ENCODE data around the gene TTLL11.

TTLL11 gene

GRCh38 chr9:121844098-121844497 lies 249.0 kb downstream of the TTLL11 start:
- DNase-seq = no peak

GRCh38 chr9:121842612-121842978 lies 250.5 kb downstream of the TTLL11 start:
- DNase-seq = no peak

- DNase-seq = no peak
Observed at GRCh38 chr9:121841771-121842611, 251.1 kb downstream of the TTLL11 start.

- DNase-seq = no peak
Observed at GRCh38 chr9:121840838-121841760, 252.0 kb downstream of the TTLL11 start.

- DNase-seq = no peak
Observed at GRCh38 chr9:121839726-121840500, 253.2 kb downstream of the TTLL11 start.

GRCh38 chr9:121838746-121839669 lies 254.1 kb downstream of the TTLL11 start:
- no peak for DNase-seq

GRCh38 chr9:121837113-121837961 lies 255.8 kb downstream of the TTLL11 start:
- no peak for DNase-seq

GRCh38 chr9:121836366-121836885 lies 256.7 kb downstream of the TTLL11 start:
- no peak for DNase-seq

- DNase-seq = no peak
Observed at GRCh38 chr9:121835587-121836365, 257.3 kb downstream of the TTLL11 start.

GRCh38 chr9:121833061-121833460 lies 260.0 kb downstream of the TTLL11 start:
- DNase-seq = no peak

- no peak for DNase-seq
Observed at GRCh38 chr9:121831869-121832268, 261.2 kb downstream of the TTLL11 start.

- DNase-seq = no peak
Observed at GRCh38 chr9:121830441-121831140, 262.5 kb downstream of the TTLL11 start.

GRCh38 chr9:121827251-121827967 lies 265.7 kb downstream of the TTLL11 start:
- DNase-seq = no peak

- no peak for DNase-seq
Observed at GRCh38 chr9:121826711-121827110, 266.4 kb downstream of the TTLL11 start.

GRCh38 chr9:121825031-121825691 lies 267.9 kb downstream of the TTLL11 start:
- no peak for DNase-seq

- no peak for DNase-seq
Observed at GRCh38 chr9:121824651-121825030, 268.5 kb downstream of the TTLL11 start.

GRCh38 chr9:121823451-121824169 lies 269.5 kb downstream of the TTLL11 start:
- DNase-seq = no peak
